HEK293 (cell line): ENCODE results near the gene CADPS.

ENCODE experiments used
- CTCF ChIA-PET: fragments of 350-600 bp; formaldehyde crosslinking; extraction: SDS; loops from one replicate; lab custom pipeline; 2021; ENCODE audit warnings: antibody characterized with exemption; lab: Yijun Ruan, JAX
- POLR2A ChIA-PET: fragments of 300-600 bp; formaldehyde crosslinking; extraction: SDS; loops from one replicate; lab custom pipeline; 2020; ENCODE audit warnings: antibody characterized with exemption, inconsistent platforms; lab: Yijun Ruan, JAX
- H3K27ac ChIP-seq: fragments of 200-500 bp; sonication (Bioruptor generic); 2 replicates; pipeline ENCODE4 v1.5.1; 2014; ENCODE audit warnings: low read depth, low read length, control low read depth, inconsistent platforms; ENCODE audit errors: extremely low read depth
- H3K36me3 ChIP-seq, 2 experiments: fragments of 200-500 bp in 1 of 2; sonication (Bioruptor generic) in 1 of 2; 1 replicate in 1 of 2; 2 replicates in 1 of 2; pipeline ENCODE4 v1.5.1; 2014 to 2017; ENCODE audit warnings: inconsistent platforms in 2 of 2, low read length in 2 of 2; ENCODE audit not compliant: control insufficient read depth in 2 of 2, insufficient read depth in 1 of 2
- H3K4me1 ChIP-seq: fragments of 200-500 bp; sonication (Bioruptor generic); 2 replicates; pipeline ENCODE4 v1.5.1; 2014; ENCODE audit warnings: mild to moderate bottlenecking, low read length, inconsistent platforms; ENCODE audit not compliant: control insufficient read depth, insufficient read depth
- H3K4me3 ChIP-seq: 2 replicates; pipeline ENCODE4 v1.5.1; 2011; ENCODE audit warnings: low read depth, mild to moderate bottlenecking, control low read depth, low read length, moderate library complexity
- H3K9me3 ChIP-seq: fragments of 200-500 bp; sonication (Bioruptor generic); 2 replicates; pipeline ENCODE4 v1.5.1; 2014; ENCODE audit warnings: low read depth, low read length, inconsistent platforms; ENCODE audit not compliant: control insufficient read depth, insufficient read depth
- ZBTB1 ChIP-seq: fragments of 450-650 bp; formaldehyde crosslinking; IDR thresholded peaks from 2 replicates; pipeline ENCODE4 v1.5.1; 2016; ENCODE audit warnings: missing biosample characterization, missing genetic modification characterization
- ZIC2 ChIP-seq: fragments of 450-650 bp; formaldehyde crosslinking; IDR thresholded peaks from 2 replicates; pipeline ENCODE4 v1.5.1; 2016; ENCODE audit warnings: missing biosample characterization, missing genetic modification characterization
- ZNF10 ChIP-seq: fragments of 450-650 bp; formaldehyde crosslinking; IDR thresholded peaks from 2 replicates; pipeline ENCODE4 v1.5.1; 2017; ENCODE audit warnings: missing biosample characterization, missing genetic modification characterization
- ZNF133 ChIP-seq: fragments of 450-650 bp; formaldehyde crosslinking; IDR thresholded peaks from 2 replicates; pipeline ENCODE4 v1.5.1; 2016; ENCODE audit warnings: missing biosample characterization, missing genetic modification characterization
- ZNF221 ChIP-seq: fragments of 450-650 bp; formaldehyde crosslinking; IDR thresholded peaks from 2 replicates; pipeline ENCODE4 v1.5.1; 2017; ENCODE audit warnings: missing biosample characterization, missing genetic modification characterization, borderline replicate concordance
- ZNF501 ChIP-seq: fragments of 450-650 bp; formaldehyde crosslinking; IDR thresholded peaks from 2 replicates; pipeline ENCODE4 v1.5.1; 2016; ENCODE audit warnings: missing biosample characterization, missing genetic modification characterization
- ZNF610 ChIP-seq: fragments of 450-650 bp; formaldehyde crosslinking; IDR thresholded peaks from 2 replicates; pipeline ENCODE4 v1.5.1; 2016; ENCODE audit warnings: missing biosample characterization, missing genetic modification characterization, borderline replicate concordance
- ZNF621 ChIP-seq: fragments of 450-650 bp; formaldehyde crosslinking; IDR thresholded peaks from 2 replicates; pipeline ENCODE4 v1.5.1; 2017; ENCODE audit warnings: missing biosample characterization, missing genetic modification characterization
- ZNF768 ChIP-seq: fragments of 450-650 bp; formaldehyde crosslinking; IDR thresholded peaks from 2 replicates; pipeline ENCODE4 v1.5.1; 2018; ENCODE audit warnings: missing biosample characterization, mild to moderate bottlenecking, missing genetic modification characterization
- ZNF776 ChIP-seq: fragments of 450-650 bp; formaldehyde crosslinking; IDR thresholded peaks from 2 replicates; pipeline ENCODE4 v1.5.0; 2017; ENCODE audit warnings: missing biosample characterization, missing genetic modification characterization, borderline replicate concordance
- ZNF837 ChIP-seq: fragments of 450-650 bp; formaldehyde crosslinking; IDR thresholded peaks from 2 replicates; pipeline ENCODE4 v1.5.1; 2016; ENCODE audit warnings: missing biosample characterization, missing genetic modification characterization
- ZNF843 ChIP-seq: fragments of 450-650 bp; formaldehyde crosslinking; IDR thresholded peaks from 2 replicates; pipeline ENCODE4 v1.5.1; 2016; ENCODE audit warnings: missing biosample characterization, missing genetic modification characterization
- TF ChIP-seq, protein P1 (sequence below): fragments of 450-650 bp; formaldehyde crosslinking; IDR thresholded peaks from 2 replicates; pipeline ENCODE4 v1.5.1; 2016; ENCODE audit warnings: missing biosample characterization, missing genetic modification characterization
- TF ChIP-seq, protein P2 (sequence below): fragments of 450-650 bp; formaldehyde crosslinking; IDR thresholded peaks from 2 replicates; pipeline ENCODE4 v1.5.1; 2016; ENCODE audit warnings: missing biosample characterization, missing genetic modification characterization

The CADPS gene

GRCh38 chr3:62749130-62749529 lies 126.1 kb downstream of the CADPS start:
- POLR2A ChIA-PET = no interaction called here

DNA sequence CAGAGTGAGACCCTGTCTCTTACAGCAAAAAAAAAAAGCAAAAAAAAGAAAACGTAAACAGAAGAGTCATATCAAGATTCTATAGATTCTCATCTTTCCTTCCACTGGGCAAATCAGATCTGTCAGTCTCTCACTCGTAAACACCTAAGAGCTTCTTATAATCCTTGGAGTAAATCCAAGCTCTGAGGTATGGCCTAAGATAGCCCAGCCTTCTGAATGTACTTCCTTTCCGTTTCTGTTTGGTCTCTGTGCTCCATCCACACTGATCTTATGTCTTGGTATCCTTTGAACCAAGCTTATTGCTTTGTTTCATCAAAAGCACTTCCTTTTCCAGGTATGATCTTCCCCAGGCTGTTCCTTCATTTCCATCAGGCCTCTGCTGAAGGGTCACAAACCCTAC lies 137.8 kb downstream of the CADPS start:
- POLR2A ChIA-PET = no interaction called here
- Histone ChIP-seq H3K4me1 (no peaks in the 10 kb centered on the region), H3K9me3 (no peaks in the 10 kb centered on the region), H3K4me3 (no peak overlapping the region), H3K27ac (no peak overlapping the region), H3K36me3 (no peaks in the 10 kb centered on the region)
- CTCF ChIA-PET = interaction anchor here (0.6 kb wide), 2 partner anchors 9 to 529 kb away, joined by 3 read pairs; no protein-coding TSS in a partner anchor
- TF ChIP-seq ZIC2 (tag by site-specific recombination) = no peak
- no peak for TF ChIP-seq ZNF133 (tag by site-specific recombination)
- TF ChIP-seq ZNF610 (tag by site-specific recombination) = no peak
- TF ChIP-seq ZNF837 (tag by site-specific recombination) = no peak

More at GRCh38 chr3:62749130-62749529, 126.1 kb downstream of the CADPS start:
- Histone ChIP-seq H3K27ac (no peak overlapping the region), H3K9me3 (no peaks in the 10 kb centered on the region), H3K36me3 (no peaks in the 10 kb centered on the region), H3K4me1 (no peaks in the 10 kb centered on the region), H3K4me3 (no peak overlapping the region)
- CTCF ChIA-PET = no interaction called here
- TF ChIP-seq ZNF10 = no peak
- TF ChIP-seq ZNF221 (tag by site-specific recombination) = no peak
- TF ChIP-seq, protein P1, sequence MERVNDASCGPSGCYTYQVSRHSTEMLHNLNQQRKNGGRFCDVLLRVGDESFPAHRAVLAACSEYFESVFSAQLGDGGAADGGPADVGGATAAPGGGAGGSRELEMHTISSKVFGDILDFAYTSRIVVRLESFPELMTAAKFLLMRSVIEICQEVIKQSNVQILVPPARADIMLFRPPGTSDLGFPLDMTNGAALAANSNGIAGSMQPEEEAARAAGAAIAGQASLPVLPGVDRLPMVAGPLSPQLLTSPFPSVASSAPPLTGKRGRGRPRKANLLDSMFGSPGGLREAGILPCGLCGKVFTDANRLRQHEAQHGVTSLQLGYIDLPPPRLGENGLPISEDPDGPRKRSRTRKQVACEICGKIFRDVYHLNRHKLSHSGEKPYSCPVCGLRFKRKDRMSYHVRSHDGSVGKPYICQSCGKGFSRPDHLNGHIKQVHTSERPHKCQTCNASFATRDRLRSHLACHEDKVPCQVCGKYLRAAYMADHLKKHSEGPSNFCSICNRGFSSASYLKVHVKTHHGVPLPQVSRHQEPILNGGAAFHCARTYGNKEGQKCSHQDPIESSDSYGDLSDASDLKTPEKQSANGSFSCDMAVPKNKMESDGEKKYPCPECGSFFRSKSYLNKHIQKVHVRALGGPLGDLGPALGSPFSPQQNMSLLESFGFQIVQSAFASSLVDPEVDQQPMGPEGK (tag by site-specific recombination) = no peak

DNA sequence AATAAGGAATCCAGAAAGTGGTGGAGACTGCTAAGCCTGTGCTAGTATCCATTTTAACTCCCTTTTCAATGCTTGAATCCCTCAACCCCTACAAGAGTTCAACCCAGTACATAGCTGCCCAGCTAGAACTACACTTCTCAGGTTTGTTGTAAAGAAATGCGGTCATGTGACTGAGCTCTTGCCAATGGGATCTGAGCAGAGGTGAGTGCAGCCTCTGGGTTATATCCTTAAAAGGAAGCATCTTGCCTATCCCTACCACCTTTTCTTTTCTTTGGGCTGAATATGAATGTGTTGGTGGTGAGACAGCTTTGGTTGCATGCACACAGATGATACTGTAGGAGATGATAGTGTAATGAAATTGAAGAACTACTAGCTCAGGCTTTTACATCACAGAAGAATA lies 139.7 kb downstream of the CADPS start:
- TF ChIP-seq ZNF133 (tag by site-specific recombination) (no peak), ZNF610 (tag by site-specific recombination) (no peak), ZNF501 (tag by site-specific recombination) (no peak), ZNF768 (tag by site-specific recombination) (no peak), ZNF843 (tag by site-specific recombination) (no peak), ZNF776 (tag by site-specific recombination) (no peak), ZNF621 (tag by site-specific recombination) (no peak), ZBTB1 (no peak)
- TF ChIP-seq, protein P2, sequence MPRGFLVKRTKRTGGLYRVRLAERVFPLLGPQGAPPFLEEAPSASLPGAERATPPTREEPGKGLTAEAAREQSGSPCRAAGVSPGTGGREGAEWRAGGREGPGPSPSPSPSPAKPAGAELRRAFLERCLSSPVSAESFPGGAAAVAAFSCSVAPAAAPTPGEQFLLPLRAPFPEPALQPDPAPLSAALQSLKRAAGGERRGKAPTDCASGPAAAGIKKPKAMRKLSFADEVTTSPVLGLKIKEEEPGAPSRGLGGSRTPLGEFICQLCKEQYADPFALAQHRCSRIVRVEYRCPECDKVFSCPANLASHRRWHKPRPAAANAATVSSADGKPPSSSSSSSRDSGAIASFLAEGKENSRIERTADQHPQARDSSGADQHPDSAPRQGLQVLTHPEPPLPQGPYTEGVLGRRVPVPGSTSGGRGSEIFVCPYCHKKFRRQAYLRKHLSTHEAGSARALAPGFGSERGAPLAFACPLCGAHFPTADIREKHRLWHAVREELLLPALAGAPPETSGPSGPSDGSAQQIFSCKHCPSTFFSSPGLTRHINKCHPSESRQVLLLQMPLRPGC (tag by site-specific recombination) = no peak
- TF ChIP-seq, protein P1 (tag by site-specific recombination) = no peak
- TF ChIP-seq, all 188 proteins: peak for 0

More for the DNA sequence above, 139.7 kb downstream of the CADPS start:
- H3K4me3 ChIP-seq = no peak overlapping the region
- no peak overlapping the region for H3K27ac ChIP-seq
- ChIA-PET CTCF (no interaction called here), POLR2A (no interaction called here)
- H3K36me3 ChIP-seq = no peaks in the 10 kb centered on the region
- no peaks in the 10 kb centered on the region for H3K4me1 ChIP-seq
- H3K9me3 ChIP-seq = no peaks in the 10 kb centered on the region
